BE2C (cell line): ENCODE measurements around the gene SMPDL3B.

Experiments used
- DNase-seq: peaks from one replicate; pipeline ENCODE4 v3.0.0-alpha.2; 2020
- H3K27me3 ChIP-seq: fragments of 250-450 bp; sonication (Bioruptor Pico); 2 replicates; pipeline ENCODE4 v1.5.1; 2020; ENCODE audit warnings: mild to moderate bottlenecking
- H3K36me3 ChIP-seq: fragments of 250-450 bp; sonication (Bioruptor Pico); 2 replicates; pipeline ENCODE4 v1.5.1; 2020; ENCODE audit warnings: mild to moderate bottlenecking
- H3K4me1 ChIP-seq: fragments of 250-450 bp; sonication (Bioruptor Pico); 2 replicates; pipeline ENCODE4 v1.5.1; 2020
- H3K4me3 ChIP-seq: 2 replicates; pipeline ENCODE4 v1.5.1; 2011; ENCODE audit warnings: low read depth, low read length
- H3K9me3 ChIP-seq: fragments of 250-450 bp; sonication (Bioruptor Pico); 2 replicates; pipeline ENCODE4 v1.5.1; 2020
- CTCF ChIP-seq: IDR thresholded peaks from 2 replicates; pipeline ENCODE4 v1.5.1; 2012; ENCODE audit warnings: mild to moderate bottlenecking, low read depth, low read length

The SMPDL3B gene

GRCh38 chr1:27968692-27969091, 33.9 kb downstream of the SMPDL3B start:
- no peaks in the 10 kb centered on the region for H3K36me3 ChIP-seq
- no peak for TF ChIP-seq CTCF
- no peaks in the 10 kb centered on the region for H3K27me3 ChIP-seq
- no peaks in the 10 kb centered on the region for H3K9me3 ChIP-seq
- no peak for DNase-seq
- 0 out of 2 replicates have a peak, but pooled peaks cover 4% of the 10 kb centered on the region for H3K4me1 ChIP-seq
- no peak overlapping the region for H3K4me3 ChIP-seq

- H3K27me3 ChIP-seq = no peaks in the 10 kb centered on the region
- H3K36me3 ChIP-seq = no peaks in the 10 kb centered on the region
- TF ChIP-seq CTCF = no peak
- no peak overlapping the region for H3K4me3 ChIP-seq
- no peaks in the 10 kb centered on the region for H3K9me3 ChIP-seq
- DNase-seq = no peak
- 0 out of 2 replicates have a peak, but pooled peaks cover 4% of the 10 kb centered on the region for H3K4me1 ChIP-seq
Measured at GRCh38 chr1:27970401-27970800, 35.6 kb downstream of the SMPDL3B start.

GRCh38 chr1:27971674-27972073, 36.9 kb downstream of the SMPDL3B start:
- 0 out of 2 replicates have a peak, but pooled peaks cover 4% of the 10 kb centered on the region for H3K4me1 ChIP-seq
- TF ChIP-seq CTCF = no peak
- no peaks in the 10 kb centered on the region for H3K9me3 ChIP-seq
- no peak overlapping the region for H3K4me3 ChIP-seq
- H3K27me3 ChIP-seq = no peaks in the 10 kb centered on the region
- DNase-seq = peak; percentile 42
- no peaks in the 10 kb centered on the region for H3K36me3 ChIP-seq

- no peak for TF ChIP-seq CTCF
- Histone ChIP-seq H3K27me3 (no peaks in the 10 kb centered on the region), H3K4me1 (0 out of 2 replicates have a peak, but pooled peaks cover 4% of the 10 kb centered on the region), H3K36me3 (no peaks in the 10 kb centered on the region), H3K9me3 (no peaks in the 10 kb centered on the region), H3K4me3 (no peak overlapping the region)
- DNase-seq = no peak
Measured at GRCh38 chr1:27972141-27972540, 37.3 kb downstream of the SMPDL3B start.

GRCh38 chr1:27973771-27974416, 39.1 kb downstream of the SMPDL3B start:
- TF ChIP-seq CTCF = no peak
- DNase-seq = no peak

GRCh38 chr1:27974417-27974781, 39.6 kb downstream of the SMPDL3B start:
- DNase-seq = no peak
- TF ChIP-seq CTCF = no peak
- H3K4me1 ChIP-seq = 0 out of 2 replicates have a peak, but pooled peaks cover 4% of the 10 kb centered on the region
- H3K36me3 ChIP-seq = no peaks in the 10 kb centered on the region
- no peaks in the 10 kb centered on the region for H3K9me3 ChIP-seq
- H3K27me3 ChIP-seq = no peaks in the 10 kb centered on the region
- no peak overlapping the region for H3K4me3 ChIP-seq

More at GRCh38 chr1:27973771-27974416, 39.1 kb downstream of the SMPDL3B start:
- H3K27me3 ChIP-seq = no peaks in the 10 kb centered on the region
- H3K36me3 ChIP-seq = no peaks in the 10 kb centered on the region
- 0 out of 2 replicates have a peak, but pooled peaks cover 4% of the 10 kb centered on the region for H3K4me1 ChIP-seq
- no peak overlapping the region for H3K4me3 ChIP-seq
- no peaks in the 10 kb centered on the region for H3K9me3 ChIP-seq
